B cell (primary cell): ENCODE data around the gene OR5K3. TPM values are rescaled to one million over a fixed set of nuclear protein-coding genes. Genes with fewer than 3 reads are reported as not detected.

Experiments
- ATAC-seq: fragments of 200-7000 bp; cut with Tn5 transposase; one replicate; pipeline ENCODE4 v1.10.0; 2021; ENCODE audit warnings: low read depth, mild to moderate bottlenecking, moderate number of reproducible peaks, moderate library complexity
- CTCF ChIA-PET: fragments of 350-600 bp; sonication (Branson Sonifier 250); formaldehyde crosslinking; loops from one replicate; lab custom pipeline; 2021; ENCODE audit warnings: antibody characterized with exemption, inconsistent platforms; lab: Charles Lee
- POLR2A ChIA-PET: fragments of 350-600 bp; sonication (Branson Sonifier 250); formaldehyde crosslinking; loops from one replicate; lab custom pipeline; 2021; ENCODE audit warnings: antibody characterized with exemption; lab: Charles Lee
- DNase-seq: peaks from one replicate; pipeline ENCODE4 v3.0.0; 2013
- H2AFZ ChIP-seq: 2 replicates; pipeline ENCODE4 v1.6.1; 2012; ENCODE audit warnings: mild to moderate bottlenecking, low read depth, low read length; ENCODE audit not compliant: insufficient read depth, poor library complexity, severe bottlenecking
- H3K27ac ChIP-seq, 2 donors: 1 replicate in 1 of 2; 2 replicates in 1 of 2; pipeline ENCODE4 v1.5.1; 2012 to 2013; ENCODE audit warnings: low read length in 2 of 2, mild to moderate bottlenecking in 2 of 2, moderate library complexity in 1 of 2
- H3K27me3 ChIP-seq, 4 experiments: fragments of 200-600 bp in 1 of 4; sonication (generic) in 1 of 4; replicated peaks in 1 of 4; 1 replicate in 2 of 4; 2 replicates in 2 of 4; pipeline versions ENCODE4 v1.6.1 to v1.7.0; 2013 to 2016; ENCODE audit warnings: low read length in 3 of 4, mild to moderate bottlenecking in 2 of 4, mixed read lengths in 1 of 4, moderate library complexity in 1 of 4; ENCODE audit not compliant: insufficient read depth in 4 of 4, control insufficient read depth in 3 of 4; ENCODE audit errors: control extremely low read depth in 1 of 4
- H3K36me3 ChIP-seq, 2 experiments: replicated peaks in 1 of 2; 1 replicate in 1 of 2; 2 replicates in 1 of 2; pipeline versions ENCODE4 v1.6.1 to v1.7.1; 2013; ENCODE audit warnings: low read length in 1 of 2; ENCODE audit not compliant: insufficient read depth in 2 of 2, control insufficient read depth in 1 of 2; ENCODE audit errors: control extremely low read depth in 1 of 2, extremely low read depth in 1 of 2
- H3K4me1 ChIP-seq, 2 donors: fragments of 200-600 bp in 1 of 2; sonication (generic) in 1 of 2; 1 replicate in 1 of 2; 2 replicates in 1 of 2; pipeline versions ENCODE4 v1.5.1 to v1.6.1; 2013 to 2017; ENCODE audit warnings: low read length in 2 of 2; ENCODE audit not compliant: control insufficient read depth in 2 of 2, insufficient read depth in 2 of 2
- H3K4me2 ChIP-seq: replicated peaks from 2 replicates; pipeline ENCODE3; 2012; ENCODE audit warnings: mild to moderate bottlenecking, low read depth, low read length; ENCODE audit not compliant: poor library complexity, severe bottlenecking
- H3K4me3 ChIP-seq, 5 experiments: fragments of 200-600 bp in 1 of 5; sonication (generic) in 1 of 5; 1 replicate in 3 of 5; 2 replicates in 2 of 5; pipeline versions ENCODE4 v1.5.1 to v1.7.0; 2011 to 2016; ENCODE audit warnings: low read length in 4 of 5, mild to moderate bottlenecking in 4 of 5, low read depth in 2 of 5, control low read depth in 1 of 5, moderate library complexity in 1 of 5; ENCODE audit not compliant: insufficient read depth in 1 of 5; ENCODE audit errors: control extremely low read depth in 1 of 5, extremely low read depth in 1 of 5
- H3K79me2 ChIP-seq: fragments of 200-600 bp; sonication (generic); one replicate; pipeline ENCODE4 v1.6.0; 2016; ENCODE audit warnings: low read length; ENCODE audit not compliant: control insufficient read depth, insufficient read depth
- H3K9ac ChIP-seq: fragments of 200-600 bp; sonication (generic); 2 replicates; pipeline ENCODE4 v1.6.1; 2017; ENCODE audit warnings: mild to moderate bottlenecking, low read length, moderate library complexity
- H3K9me3 ChIP-seq, 3 donors: one replicate each; pipeline versions ENCODE4 v1.6.1 to v1.7.1; 2013; ENCODE audit warnings: low read length in 2 of 3; ENCODE audit not compliant: control insufficient read depth in 2 of 3, insufficient read depth in 1 of 3; ENCODE audit errors: control extremely low read depth in 1 of 3
- H4K20me1 ChIP-seq: 2 replicates; pipeline ENCODE4 v1.6.0; 2012; ENCODE audit warnings: mild to moderate bottlenecking, low read length; ENCODE audit not compliant: insufficient read depth, control insufficient read depth, poor library complexity, severe bottlenecking
- H3K27ac Mint-ChIP-seq: one replicate; pipeline ENCODE4 v1.8.0; 2021; ENCODE audit warnings: mixed read lengths
- H3K27me3 Mint-ChIP-seq: one replicate; pipeline ENCODE4 v1.8.0; 2021; ENCODE audit warnings: mixed read lengths
- H3K4me1 Mint-ChIP-seq: one replicate; pipeline ENCODE4 v1.8.0; 2021; ENCODE audit warnings: mixed read lengths
- H3K4me3 Mint-ChIP-seq: one replicate; pipeline ENCODE4 v1.8.0; 2021; ENCODE audit warnings: mixed read lengths
- H3K9me3 Mint-ChIP-seq: one replicate; pipeline ENCODE4 v1.8.0; 2022; ENCODE audit warnings: mixed read lengths; ENCODE audit not compliant: insufficient read depth
- EZH2 ChIP-seq: IDR thresholded peaks from 2 replicates; pipeline ENCODE4 v1.6.1; 2012; ENCODE audit warnings: borderline replicate concordance, low read depth, mild to moderate bottlenecking, moderate library complexity, low read length; ENCODE audit not compliant: insufficient read depth, poor library complexity, severe bottlenecking
- WGBS: methylation state at CpG from one replicate; pipeline ENCODE4 v1.1.5; 2013; ENCODE audit warnings: missing lambda C conversion rate; ENCODE audit not compliant: insufficient coverage; 5-methylcytosine and 5-hydroxymethylcytosine counted together
- intact Hi-C: fragments of 100-400 bp; cut with micrococcal nuclease; formaldehyde crosslinking; loops from one replicate; pipeline ENCODE4 v1.10.0; 2022
- polyA plus RNA-seq: library from polyadenylated mRNA; depleted of rRNA; stranded (reverse); fragments of >200 nt; gene quantifications from 2 replicates; pipeline ENCODE4 v1.2.3, GENCODE V29; 2012
- total RNA-seq, 2 donors: library from RNA; stranded (reverse); fragments of 120-200 nt in 1 of 2; gene quantifications; 1 replicate in 1 of 2; 2 replicates in 1 of 2; pipeline versions ENCODE4 v1.2.3 to v1.2.4, GENCODE V29; 2013 to 2022
- TF ChIP-seq, protein P1 (sequence below): fragments of 200-600 bp; IDR thresholded peaks from one replicate; pipeline ENCODE4 v1.8.0; 2022; ENCODE audit warnings: antibody characterized with exemption, mild to moderate bottlenecking

Gene OR5K3
- total and polyA plus RNA-seq, 2 donors (not counting 1 experiment from before 2014, with no cell fraction given) = not detected

DNA sequence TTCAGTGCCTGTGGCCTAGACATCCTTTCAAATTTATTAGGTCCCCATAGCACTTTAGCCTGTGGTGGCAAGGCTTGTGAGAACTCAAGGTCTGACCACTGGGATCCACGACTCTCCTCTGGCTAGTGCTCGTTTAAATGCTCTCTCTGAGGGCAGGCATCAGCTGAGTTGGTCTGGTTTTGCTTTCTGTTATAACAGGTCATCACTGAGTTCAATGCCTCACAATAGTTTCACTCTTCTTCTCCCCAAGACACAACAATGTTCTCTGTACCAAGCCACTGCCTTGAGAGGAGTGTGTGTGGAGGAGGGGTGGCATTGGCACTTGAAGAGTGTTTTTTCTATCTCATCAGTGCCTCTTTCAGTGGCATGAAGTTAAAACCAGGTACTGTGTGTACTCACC, 29.2 kb upstream of the OR5K3 start:
- H3K4me1 ChIP-seq = no peaks in the 10 kb centered on the region
- Mint-ChIP-seq H3K27me3 (no peaks in the 10 kb centered on the region), H3K4me1 (no peaks in the 10 kb centered on the region), H3K9me3 (peaks cover 4% of the 10 kb centered on the region), H3K27ac (no peak overlapping the region), H3K4me3 (no peak overlapping the region)
- no peak overlapping the region for H3K4me3 ChIP-seq
- POLR2A ChIA-PET = no interaction called here
- H3K9me3 ChIP-seq = peaks cover 0 to 12% (median 7%) of the 10 kb centered on the region in 3 donors
- no peaks in the 10 kb centered on the region for H3K27me3 ChIP-seq
- H2AFZ ChIP-seq = no peak overlapping the region
- no peak for DNase-seq
- H3K36me3 ChIP-seq = no peaks in the 10 kb centered on the region
- no peak for TF ChIP-seq EZH2
- TF ChIP-seq, protein P1, sequence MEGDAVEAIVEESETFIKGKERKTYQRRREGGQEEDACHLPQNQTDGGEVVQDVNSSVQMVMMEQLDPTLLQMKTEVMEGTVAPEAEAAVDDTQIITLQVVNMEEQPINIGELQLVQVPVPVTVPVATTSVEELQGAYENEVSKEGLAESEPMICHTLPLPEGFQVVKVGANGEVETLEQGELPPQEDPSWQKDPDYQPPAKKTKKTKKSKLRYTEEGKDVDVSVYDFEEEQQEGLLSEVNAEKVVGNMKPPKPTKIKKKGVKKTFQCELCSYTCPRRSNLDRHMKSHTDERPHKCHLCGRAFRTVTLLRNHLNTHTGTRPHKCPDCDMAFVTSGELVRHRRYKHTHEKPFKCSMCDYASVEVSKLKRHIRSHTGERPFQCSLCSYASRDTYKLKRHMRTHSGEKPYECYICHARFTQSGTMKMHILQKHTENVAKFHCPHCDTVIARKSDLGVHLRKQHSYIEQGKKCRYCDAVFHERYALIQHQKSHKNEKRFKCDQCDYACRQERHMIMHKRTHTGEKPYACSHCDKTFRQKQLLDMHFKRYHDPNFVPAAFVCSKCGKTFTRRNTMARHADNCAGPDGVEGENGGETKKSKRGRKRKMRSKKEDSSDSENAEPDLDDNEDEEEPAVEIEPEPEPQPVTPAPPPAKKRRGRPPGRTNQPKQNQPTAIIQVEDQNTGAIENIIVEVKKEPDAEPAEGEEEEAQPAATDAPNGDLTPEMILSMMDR = no peak
- WGBS = 62% methylated on average over 2 of the region's 2 CpGs
- no peak overlapping the region for H3K4me2 ChIP-seq
- H3K9ac ChIP-seq = no peak overlapping the region
- intact Hi-C loops = no loop called here
- no peak overlapping the region for H3K27ac ChIP-seq
- no peaks in the 10 kb centered on the region for H4K20me1 ChIP-seq
- CTCF ChIA-PET = no interaction called here
- ATAC-seq = no peak
- no peaks in the 10 kb centered on the region for H3K79me2 ChIP-seq

DNA sequence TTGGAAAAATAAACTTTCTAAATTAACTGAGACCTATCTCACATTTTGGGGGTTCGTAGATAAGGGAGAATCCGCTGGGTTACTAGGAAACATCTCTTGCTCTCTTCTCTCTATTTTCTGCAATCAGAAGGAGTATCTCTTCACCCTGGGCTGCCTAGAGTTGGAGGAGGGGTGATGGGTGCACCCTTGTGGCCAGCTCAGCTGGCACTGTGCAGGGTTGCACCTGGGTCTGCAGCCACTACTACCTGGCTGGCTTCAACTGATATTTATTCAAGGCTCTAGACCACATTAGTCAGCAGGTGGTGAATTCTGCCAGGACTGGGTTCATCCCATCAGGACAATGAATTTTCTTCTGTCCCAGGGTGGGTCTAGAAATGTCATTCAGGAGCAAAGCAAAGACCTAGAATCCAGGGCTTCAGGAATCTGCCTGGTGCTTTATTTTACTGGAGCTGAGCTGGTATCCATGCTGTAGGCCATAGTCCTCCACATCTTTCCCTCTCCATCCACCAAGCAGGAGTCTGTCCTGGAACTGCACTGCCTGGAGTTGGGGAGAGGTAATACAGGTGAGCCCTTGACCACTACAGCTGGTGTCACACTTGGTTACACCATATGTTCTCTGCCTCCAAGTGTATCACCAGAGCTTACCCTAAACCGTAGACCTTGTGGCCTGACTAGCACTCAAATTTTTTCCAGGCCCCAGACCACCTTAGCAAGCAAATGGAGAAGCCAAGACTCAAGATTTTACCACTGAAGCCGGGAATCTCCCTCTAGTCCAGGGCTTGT, 22.8 kb upstream of the OR5K3 start:
- Histone ChIP-seq H3K36me3 (no peaks in the 10 kb centered on the region), H3K79me2 (no peaks in the 10 kb centered on the region), H3K9ac (no peak overlapping the region), H2AFZ (no peak overlapping the region), H3K4me1 (no peaks in the 10 kb centered on the region), H3K9me3 (no peaks in the 10 kb centered on the region), H4K20me1 (no peaks in the 10 kb centered on the region), H3K4me3 (no peak overlapping the region), H3K27ac (no peak overlapping the region), H3K27me3 (no peaks in the 10 kb centered on the region), H3K4me2 (no peak overlapping the region)
- no peak overlapping the region for H3K27ac Mint-ChIP-seq
- H3K27me3 Mint-ChIP-seq = peaks cover 6% of the 10 kb centered on the region
- no peak for DNase-seq
- no peak for ATAC-seq
- ChIA-PET CTCF (no interaction called here), POLR2A (no interaction called here)
- H3K9me3 Mint-ChIP-seq = no peaks in the 10 kb centered on the region
- H3K4me3 Mint-ChIP-seq = no peak overlapping the region
- H3K4me1 Mint-ChIP-seq = no peaks in the 10 kb centered on the region
- TF ChIP-seq, protein P1 = no peak
- no peak for TF ChIP-seq EZH2
- 42% methylated on average over 1 of the region's 4 CpGs for WGBS
- intact Hi-C loops = no loop called here
